K562 (cell line): ENCODE data around the gene ALOXE3. TPM values are rescaled to one million over a fixed set of nuclear protein-coding genes. Genes with fewer than 3 reads are reported as not detected.

Source experiments
- ATAC-seq: fragments of 200-7000 bp; cut with Tn5 transposase; 3 replicates; pipeline ENCODE4 v1.9.1; 2020; ENCODE audit warnings: moderate library complexity
- BruUV-seq: library from RNA; stranded (reverse); fragments of 400-500 nt; replicated peaks from 2 replicates; lab custom pipeline; 2021; lab: Mats Ljungman, UMichigan
- CTCF ChIA-PET: fragments of 300-600 bp; formaldehyde crosslinking; extraction: SDS; loops from one replicate; lab custom pipeline; 2021; ENCODE audit warnings: low intra/inter-chr PET ratio; lab: Yijun Ruan, JAX
- POLR2A ChIA-PET: fragments of 300-600, 350-650 bp; sonication (Branson Sonifier 250); formaldehyde crosslinking; extraction: SDS; loops from one replicate; lab custom pipeline; 2021; ENCODE audit warnings: antibody characterized with exemption, inconsistent platforms; lab: Yijun Ruan, JAX
- DNase-seq, 4 experiments: peaks; one replicate each; pipeline versions ENCODE4 v3.0.0 to v3.0.0-alpha.2; 2011 to 2018; ENCODE audit warnings: low spot score in 3 of 4, mixed read lengths in 3 of 4; ENCODE audit errors: extremely low read depth in 1 of 4
- FAIRE-seq: peaks from 2 replicates; lab custom pipeline; 2011; peaks lifted over from hg19 to GRCh38; lab: Jason Lieb, UNC
- H2AFZ ChIP-seq: 2 replicates; pipeline ENCODE4 v1.6.0; 2011; ENCODE audit warnings: low read depth, low read length, control low read depth, inconsistent platforms
- H3K27ac ChIP-seq: fragments of 200-600 bp; 3 replicates; pipeline ENCODE4 v1.8.0; 2011; ENCODE audit warnings: low read depth, mild to moderate bottlenecking, control low read depth, inconsistent platforms, low read length, moderate library complexity, mixed read lengths; ENCODE audit errors: extremely low read depth
- H3K27me3 ChIP-seq, 2 experiments: fragments of 300-600 bp in 1 of 2; 2 replicates in 1 of 2; 3 replicates in 1 of 2; pipeline versions ENCODE4 v1.6.0 to v1.8.0; 2011; ENCODE audit warnings: inconsistent platforms in 2 of 2, low read length in 2 of 2, mild to moderate bottlenecking in 1 of 2, mixed read lengths in 1 of 2, moderate library complexity in 1 of 2; ENCODE audit not compliant: control insufficient read depth in 2 of 2, insufficient read depth in 2 of 2
- H3K36me3 ChIP-seq: fragments of 300-600 bp; 3 replicates; pipeline ENCODE4 v1.8.0; 2011; ENCODE audit warnings: mild to moderate bottlenecking, low read length, inconsistent platforms; ENCODE audit not compliant: control insufficient read depth, insufficient read depth
- H3K4me1 ChIP-seq, 2 experiments: fragments of 200-600 bp in 1 of 2; replicated peaks in 1 of 2; 2 replicates in 1 of 2; 3 replicates in 1 of 2; pipeline versions ENCODE4 v1.5.1 to v1.8.0; 2011; ENCODE audit warnings: inconsistent platforms in 2 of 2, low read length in 2 of 2, mild to moderate bottlenecking in 1 of 2, mixed read lengths in 1 of 2, moderate library complexity in 1 of 2; ENCODE audit not compliant: control insufficient read depth in 2 of 2, insufficient read depth in 2 of 2
- H3K4me2 ChIP-seq: 2 replicates; pipeline ENCODE4 v1.6.1; 2011; ENCODE audit warnings: low read length, control low read depth, inconsistent platforms, mixed read lengths; ENCODE audit not compliant: insufficient read depth
- H3K4me3 ChIP-seq: fragments of 200-600 bp; sonication (generic), shearing (Covaris generic); 2 replicates; pipeline ENCODE4 v1.5.1; 2016; ENCODE audit warnings: control low read depth, inconsistent platforms
- H3K79me2 ChIP-seq: fragments of 200-600 bp; 3 replicates; pipeline ENCODE4 v1.8.0; 2011; ENCODE audit warnings: low read length, inconsistent platforms; ENCODE audit not compliant: control insufficient read depth, insufficient read depth
- H3K9ac ChIP-seq, 2 experiments: 2 replicates each; pipeline versions ENCODE4 v1.6.0 to v1.6.1; 2011; ENCODE audit warnings: low read depth in 2 of 2, low read length in 2 of 2, control low read depth in 1 of 2, inconsistent platforms in 1 of 2, mild to moderate bottlenecking in 1 of 2, mixed read lengths in 1 of 2; ENCODE audit not compliant: insufficient read depth in 1 of 2
- H3K9me1 ChIP-seq: one replicate; pipeline ENCODE4 v1.6.0; 2011; ENCODE audit warnings: inconsistent platforms, mild to moderate bottlenecking, low read length, moderate library complexity; ENCODE audit not compliant: control insufficient read depth, insufficient read depth
- H3K9me3 ChIP-seq: replicated peaks from 2 replicates; pipeline ENCODE4 v1.5.1; 2011; ENCODE audit warnings: low read depth, low read length, inconsistent platforms; ENCODE audit not compliant: control insufficient read depth, insufficient read depth
- H4K20me1 ChIP-seq: replicated peaks from 2 replicates; pipeline ENCODE4 v1.6.1; 2011; ENCODE audit warnings: low read length, inconsistent platforms, mixed read lengths; ENCODE audit not compliant: control insufficient read depth, insufficient read depth
- ARID3A ChIP-seq: IDR thresholded peaks from 2 replicates; pipeline ENCODE4 v1.6.1; 2012; ENCODE audit warnings: low read depth, low read length, improper control_type of control experiment, borderline replicate concordance
- CBX1 ChIP-seq: sonication (generic); IDR thresholded peaks from 2 replicates; pipeline ENCODE4 v1.6.1; 2016; ENCODE audit warnings: antibody characterized with exemption, low read depth, mild to moderate bottlenecking
- HMGN3 ChIP-seq: IDR thresholded peaks from 2 replicates; pipeline ENCODE4 v1.6.1; 2011; ENCODE audit warnings: borderline replicate concordance, low read depth, mild to moderate bottlenecking, mixed read lengths, low read length; ENCODE audit not compliant: insufficient read length; ENCODE audit errors: extremely low read depth
- PKNOX1 ChIP-seq: fragments of 450-650 bp; IDR thresholded peaks from 2 replicates; pipeline ENCODE4 v1.6.1; 2016
- POLR2A ChIP-seq: fragments of 450-650 bp; conservative IDR thresholded peaks from 2 replicates; pipeline ENCODE4 v1.6.1; 2016
- POU5F1 ChIP-seq: fragments of 150-350 bp; IDR thresholded peaks from 2 replicates; pipeline ENCODE4 v1.6.1; 2014; ENCODE audit warnings: borderline replicate concordance, low read length, low read depth, mild to moderate bottlenecking; ENCODE audit not compliant: partially characterized antibody
- RREB1 ChIP-seq: fragments of 250-450 bp; sonication (Bioruptor Pico); IDR thresholded peaks from 2 replicates; pipeline ENCODE4 v1.4.0; 2020
- TBL1XR1 ChIP-seq, 2 experiments: IDR thresholded peaks; 2 replicates each; pipeline ENCODE4 v1.6.1; 2012; ENCODE audit warnings: improper control_type of control experiment in 2 of 2, low read length in 2 of 2, mild to moderate bottlenecking in 1 of 2
- ZHX1 ChIP-seq: fragments of 150-350 bp; conservative IDR thresholded peaks from 2 replicates; pipeline ENCODE4 v1.6.1; 2014; ENCODE audit warnings: low read length
- WGBS: fragments of 100-300 bp; shearing (Covaris generic); methylation state at CpG from one replicate; pipeline ENCODE4 v1.1.6; 2016; ENCODE audit warnings: low coverage, mixed read lengths; ENCODE audit not compliant: insufficient coverage; ENCODE audit errors: missing lambda C conversion rate; 5-methylcytosine and 5-hydroxymethylcytosine counted together
- in situ Hi-C: fragments of 300-500 bp; cut with MboI; formaldehyde crosslinking; loops from 4 replicates; pipeline ENCODE4 v1.15.0; 2018; ENCODE audit warnings: inconsistent platforms, mixed read lengths
- intact Hi-C: fragments of 100-400 bp; cut with micrococcal nuclease; formaldehyde crosslinking; loops from 2 replicates; pipeline ENCODE4 v1.14.2; 2022
- polyA plus RNA-seq, 8 experiments: library from polyadenylated mRNA; depleted of rRNA in 4 of 8; stranded (reverse) in 5 of 8; unstranded in 3 of 8; fragments of >200 nt; fragmentation: Nextera tagmentation in 2 of 8; fragmentation: Illumina TruSeq in 1 of 8; extraction: Ambion mirVana in 2 of 8; extraction: Trizol in 1 of 8; gene quantifications; 2 replicates each; pipeline versions ENCODE4 v1.2.1 to v1.2.3, GENCODE V29; 2011 to 2014; ENCODE audit warnings: inconsistent platforms in 1 of 8, missing spikeins in 1 of 8
- total RNA-seq, 7 experiments: library from RNA; depleted of rRNA in 6 of 7; stranded (reverse); fragments of >200 nt in 6 of 7; fragmentation: Illumina TruSeq in 2 of 7; extraction: Trizol in 2 of 7; gene quantifications; 2 replicates each; pipeline versions ENCODE4 v1.2.1 to v1.2.3, GENCODE V29; 2011 to 2021; ENCODE audit warnings: low replicate concordance in 1 of 7

The ALOXE3 gene
- total and polyA plus RNA-seq, 9 of the 15 experiments (the other 6 are each of a cell fraction or from before 2014, with no cell fraction given): 0.04 TPM; not detected in 8

- Histone ChIP-seq H3K9me1 (no peaks in the 10 kb centered on the region), H3K4me1 (peaks cover 8% of the 10 kb centered on the region in 2 experiments; a peak in 4 of 5 replicates), H3K27me3 (0 out of 5 replicates have a peak, but pooled peaks cover 0 to 3% of the 10 kb centered on the region in 2 experiments), H2AFZ (peak overlapping the region; percentile 87), H3K27ac (peak overlapping the region; percentile 52), H3K4me2 (peak overlapping the region; percentile 76), H4K20me1 (no peaks in the 10 kb centered on the region), H3K9me3 (no peaks in the 10 kb centered on the region), H3K79me2 (no peaks in the 10 kb centered on the region), H3K9ac (peak overlapping the region; percentile 52 to 66; a peak in 3 of 4 replicates), H3K36me3 (no peaks in the 10 kb centered on the region), H3K4me3 (peak overlapping the region; percentile 24)
- WGBS: 0% methylated on average over 15 of the region's 15 CpGs
- CTCF ChIA-PET: interaction anchor here (0.9 to 3.5 kb wide), 2 partner anchors 17 to 48 kb away, joined by 3 to 18 read pairs; no protein-coding TSS in a partner anchor
- POLR2A ChIA-PET: interaction anchor here (1.0 to 2.2 kb wide), 4 partner anchors 8 to 206 kb away, joined by 3 to 9 read pairs (median 5); partner anchors contain the start of gene NAA38
- intact Hi-C loops: no loop called here
- DNase-seq (peak in 2 of 4 experiments; percentile 58 to 64), ATAC-seq (peak; percentile 75), FAIRE-seq (peak; percentile 87)
- in situ Hi-C loops: loop anchor here (25.0 kb wide), 2 partner anchors 724 to 924 kb away; partner anchors contain the start of gene MFSD6L
- BruUV-seq: no TSS peak
- no peak for TF ChIP-seq TBL1XR1 (IDR thresholded peaks at IDR 0.05; ENCODE audit: low read length in 2 of 2)
- no peak for TF ChIP-seq ARID3A
- TF ChIP-seq POU5F1: no peak
- TF ChIP-seq RREB1 (CRISPR knock-in tag): no peak
- no peak for TF ChIP-seq CBX1
- peak; percentile 79 for TF ChIP-seq PKNOX1
- no peak for TF ChIP-seq HMGN3
- no peak for TF ChIP-seq POLR2A
- no peak for TF ChIP-seq ZHX1
Observed at GRCh38 chr17:8062807-8063483, 55.4 kb downstream of the ALOXE3 start.
